Measurements from ENCODE around the gene KIF6.

KIF6 gene

DNA sequence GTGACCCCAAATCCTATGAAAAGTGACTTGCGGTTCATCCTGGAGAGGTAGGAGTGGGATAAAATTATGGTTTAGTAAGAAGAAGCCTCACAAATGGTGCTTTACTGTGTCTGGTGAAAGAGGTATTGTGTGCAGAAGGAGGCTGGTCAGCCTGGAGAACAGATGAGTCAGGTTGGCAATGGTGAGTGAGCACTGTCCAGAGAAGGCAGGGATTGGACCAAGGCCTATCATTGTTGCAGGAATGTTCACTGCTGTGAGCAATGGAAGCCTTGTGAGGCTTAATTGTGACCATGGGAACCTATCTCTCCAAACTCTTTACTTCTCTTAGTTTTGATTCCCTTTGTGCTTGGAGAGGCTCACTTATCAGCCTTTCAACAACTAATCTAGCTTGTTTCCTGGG, 313.7 kb downstream of the KIF6 start:
- TF ChIP-seq, protein P1, sequence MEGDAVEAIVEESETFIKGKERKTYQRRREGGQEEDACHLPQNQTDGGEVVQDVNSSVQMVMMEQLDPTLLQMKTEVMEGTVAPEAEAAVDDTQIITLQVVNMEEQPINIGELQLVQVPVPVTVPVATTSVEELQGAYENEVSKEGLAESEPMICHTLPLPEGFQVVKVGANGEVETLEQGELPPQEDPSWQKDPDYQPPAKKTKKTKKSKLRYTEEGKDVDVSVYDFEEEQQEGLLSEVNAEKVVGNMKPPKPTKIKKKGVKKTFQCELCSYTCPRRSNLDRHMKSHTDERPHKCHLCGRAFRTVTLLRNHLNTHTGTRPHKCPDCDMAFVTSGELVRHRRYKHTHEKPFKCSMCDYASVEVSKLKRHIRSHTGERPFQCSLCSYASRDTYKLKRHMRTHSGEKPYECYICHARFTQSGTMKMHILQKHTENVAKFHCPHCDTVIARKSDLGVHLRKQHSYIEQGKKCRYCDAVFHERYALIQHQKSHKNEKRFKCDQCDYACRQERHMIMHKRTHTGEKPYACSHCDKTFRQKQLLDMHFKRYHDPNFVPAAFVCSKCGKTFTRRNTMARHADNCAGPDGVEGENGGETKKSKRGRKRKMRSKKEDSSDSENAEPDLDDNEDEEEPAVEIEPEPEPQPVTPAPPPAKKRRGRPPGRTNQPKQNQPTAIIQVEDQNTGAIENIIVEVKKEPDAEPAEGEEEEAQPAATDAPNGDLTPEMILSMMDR (IDR thresholded peaks at IDR 0.05; ENCODE audit: insufficient read depth, low read length, poor library complexity, severe bottlenecking) = no peak
- TF ChIP-seq EZH2phosphoT487 (conservative IDR thresholded peaks at IDR 0.05; ENCODE audit: low read length) = no peak
- no peaks in the 10 kb centered on the region for H3F3A ChIP-seq (ENCODE audit: insufficient read depth)
- H3K4me2 ChIP-seq (ENCODE audit: low read depth, low read length, poor library complexity, severe bottlenecking) = no peak overlapping the region
- no peaks in the 10 kb centered on the region for H3K9me3 ChIP-seq (ENCODE audit: insufficient read depth, low read length)
- no peaks in the 10 kb centered on the region for H4K20me1 ChIP-seq (ENCODE audit: low read depth, low read length)
- no peaks in the 10 kb centered on the region for H3K27me3 ChIP-seq (ENCODE audit: low read length)
- H3K79me2 ChIP-seq (ENCODE audit: insufficient read depth, low read length) = no peaks in the 10 kb centered on the region
- H2AFZ ChIP-seq (ENCODE audit: low read depth, low read length, severe bottlenecking) = no peak overlapping the region
- H3K9me2 ChIP-seq (replicated peaks; ENCODE audit: insufficient read depth, low read length) = no peaks in the 10 kb centered on the region
- H3K27ac ChIP-seq (ENCODE audit: low read depth, low read length) = no peak overlapping the region
- H3K4me3 ChIP-seq (ENCODE audit: insufficient read depth, low read length, poor library complexity, severe bottlenecking) = no peak overlapping the region
- no peaks in the 10 kb centered on the region for H3K36me3 ChIP-seq (ENCODE audit: low read length)
- no peak overlapping the region for H3K9ac ChIP-seq (ENCODE audit: low read length)

DNA sequence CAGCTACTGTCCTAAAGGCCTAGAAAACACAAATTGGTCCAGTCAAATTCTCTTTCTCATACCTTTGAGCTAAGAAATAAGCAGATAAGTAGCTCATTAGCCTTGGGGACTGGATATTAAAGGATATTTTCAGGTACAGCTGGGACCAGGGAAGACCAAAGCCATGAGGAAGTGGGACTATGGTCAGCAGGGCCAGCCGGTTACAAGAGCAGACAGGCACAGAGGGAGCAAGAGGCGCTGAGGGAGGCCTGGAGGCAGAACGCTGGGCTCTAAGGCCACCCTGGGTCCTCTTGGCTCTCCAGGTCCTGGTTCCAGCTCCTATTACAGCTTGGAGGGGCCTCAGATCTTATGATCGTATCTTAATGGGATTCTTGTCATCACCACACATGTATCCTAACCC, 314.2 kb downstream of the KIF6 start:
- H3K27ac ChIP-seq (ENCODE audit: low read depth, low read length) = no peak overlapping the region
- no peak overlapping the region for H3K4me2 ChIP-seq (ENCODE audit: low read depth, low read length, poor library complexity, severe bottlenecking)

DNA sequence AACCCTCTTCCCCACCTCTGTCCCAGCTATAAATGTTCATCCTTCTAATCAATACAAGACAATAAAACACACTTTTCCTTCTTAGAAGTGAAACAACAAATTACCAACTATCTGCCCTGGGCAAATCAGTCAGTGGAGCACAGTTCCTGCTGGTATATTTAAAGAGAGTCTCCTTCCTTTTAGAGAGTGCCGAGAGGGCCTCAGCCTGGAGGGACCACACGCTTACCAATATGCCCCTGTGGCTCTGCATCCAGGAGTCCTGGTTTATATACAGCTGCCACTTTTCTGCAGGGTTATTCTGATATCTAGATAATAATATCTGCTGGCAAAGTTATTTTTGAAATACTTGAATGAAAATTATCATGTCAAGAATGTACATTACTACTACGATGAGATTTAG, 315.3 kb downstream of the KIF6 start:
- Histone ChIP-seq H3K9ac (ENCODE audit: low read length) (no peak overlapping the region), H3K36me3 (ENCODE audit: low read length) (no peaks in the 10 kb centered on the region), H3K27ac (ENCODE audit: low read depth, low read length) (no peak overlapping the region), H2AFZ (ENCODE audit: low read depth, low read length, severe bottlenecking) (no peak overlapping the region), H3K9me3 (ENCODE audit: insufficient read depth, low read length) (no peaks in the 10 kb centered on the region), H3K4me3 (ENCODE audit: insufficient read depth, low read length, poor library complexity, severe bottlenecking) (no peak overlapping the region), H3F3A (ENCODE audit: insufficient read depth) (no peaks in the 10 kb centered on the region), H3K9me2 (replicated peaks; ENCODE audit: insufficient read depth, low read length) (no peaks in the 10 kb centered on the region), H3K4me2 (ENCODE audit: low read depth, low read length, poor library complexity, severe bottlenecking) (no peak overlapping the region), H3K79me2 (ENCODE audit: insufficient read depth, low read length) (no peaks in the 10 kb centered on the region), H4K20me1 (ENCODE audit: low read depth, low read length) (no peaks in the 10 kb centered on the region), H3K27me3 (ENCODE audit: low read length) (no peaks in the 10 kb centered on the region)
- TF ChIP-seq, protein P1 (IDR thresholded peaks at IDR 0.05; ENCODE audit: insufficient read depth, low read length, poor library complexity, severe bottlenecking) = no peak
- TF ChIP-seq EZH2phosphoT487 (conservative IDR thresholded peaks at IDR 0.05; ENCODE audit: low read length) = no peak

More for the DNA sequence above, 314.2 kb downstream of the KIF6 start:
- Histone ChIP-seq H3F3A (ENCODE audit: insufficient read depth) (no peaks in the 10 kb centered on the region), H4K20me1 (ENCODE audit: low read depth, low read length) (no peaks in the 10 kb centered on the region), H3K9me2 (replicated peaks; ENCODE audit: insufficient read depth, low read length) (no peaks in the 10 kb centered on the region), H2AFZ (ENCODE audit: low read depth, low read length, severe bottlenecking) (no peak overlapping the region), H3K79me2 (ENCODE audit: insufficient read depth, low read length) (no peaks in the 10 kb centered on the region), H3K9ac (ENCODE audit: low read length) (no peak overlapping the region), H3K36me3 (ENCODE audit: low read length) (no peaks in the 10 kb centered on the region), H3K27me3 (ENCODE audit: low read length) (no peaks in the 10 kb centered on the region), H3K9me3 (ENCODE audit: insufficient read depth, low read length) (no peaks in the 10 kb centered on the region), H3K4me3 (ENCODE audit: insufficient read depth, low read length, poor library complexity, severe bottlenecking) (no peak overlapping the region)
- TF ChIP-seq, protein P1 (IDR thresholded peaks at IDR 0.05; ENCODE audit: insufficient read depth, low read length, poor library complexity, severe bottlenecking) = no peak
- no peak for TF ChIP-seq EZH2phosphoT487 (conservative IDR thresholded peaks at IDR 0.05; ENCODE audit: low read length)
